Measurements from ENCODE around the gene ISOC2.

ISOC2 gene

GRCh38 chr19:55465460-55466240 is 4.2 kb upstream of the ISOC2 start:
- H3K9me3 ChIP-seq (ENCODE audit: insufficient read depth, low read length), result no peaks in the 10 kb centered on the region
- H3K4me2 ChIP-seq (ENCODE audit: low read depth, low read length, poor library complexity, severe bottlenecking), result no peak overlapping the region
- no peaks in the 10 kb centered on the region for H3K27me3 ChIP-seq (ENCODE audit: low read length)
- H3K9me2 ChIP-seq (replicated peaks; ENCODE audit: insufficient read depth, low read length), result no peaks in the 10 kb centered on the region
- no peak overlapping the region for H3K27ac ChIP-seq (ENCODE audit: low read depth, low read length)
- H3K4me3 ChIP-seq (ENCODE audit: insufficient read depth, low read length, poor library complexity, severe bottlenecking), result no peak overlapping the region
- H3K9ac ChIP-seq (ENCODE audit: low read length), result no peak overlapping the region
- peaks cover 2% of the 10 kb centered on the region; the same call in 1 of the 2 replicates for H3F3A ChIP-seq (ENCODE audit: insufficient read depth)
- TF ChIP-seq EZH2phosphoT487 (conservative IDR thresholded peaks at IDR 0.05; ENCODE audit: low read length), result no peak
- TF ChIP-seq, protein P1, sequence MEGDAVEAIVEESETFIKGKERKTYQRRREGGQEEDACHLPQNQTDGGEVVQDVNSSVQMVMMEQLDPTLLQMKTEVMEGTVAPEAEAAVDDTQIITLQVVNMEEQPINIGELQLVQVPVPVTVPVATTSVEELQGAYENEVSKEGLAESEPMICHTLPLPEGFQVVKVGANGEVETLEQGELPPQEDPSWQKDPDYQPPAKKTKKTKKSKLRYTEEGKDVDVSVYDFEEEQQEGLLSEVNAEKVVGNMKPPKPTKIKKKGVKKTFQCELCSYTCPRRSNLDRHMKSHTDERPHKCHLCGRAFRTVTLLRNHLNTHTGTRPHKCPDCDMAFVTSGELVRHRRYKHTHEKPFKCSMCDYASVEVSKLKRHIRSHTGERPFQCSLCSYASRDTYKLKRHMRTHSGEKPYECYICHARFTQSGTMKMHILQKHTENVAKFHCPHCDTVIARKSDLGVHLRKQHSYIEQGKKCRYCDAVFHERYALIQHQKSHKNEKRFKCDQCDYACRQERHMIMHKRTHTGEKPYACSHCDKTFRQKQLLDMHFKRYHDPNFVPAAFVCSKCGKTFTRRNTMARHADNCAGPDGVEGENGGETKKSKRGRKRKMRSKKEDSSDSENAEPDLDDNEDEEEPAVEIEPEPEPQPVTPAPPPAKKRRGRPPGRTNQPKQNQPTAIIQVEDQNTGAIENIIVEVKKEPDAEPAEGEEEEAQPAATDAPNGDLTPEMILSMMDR (IDR thresholded peaks at IDR 0.05; ENCODE audit: insufficient read depth, low read length, poor library complexity, severe bottlenecking), result no peak
- H3K36me3 ChIP-seq (ENCODE audit: low read length), result no peaks in the 10 kb centered on the region
- H3K79me2 ChIP-seq (ENCODE audit: insufficient read depth, low read length), result peaks cover 2% of the 10 kb centered on the region; the same call in 1 of the 2 replicates
- H2AFZ ChIP-seq (ENCODE audit: low read depth, low read length, severe bottlenecking), result no peak overlapping the region
- no peaks in the 10 kb centered on the region for H4K20me1 ChIP-seq (ENCODE audit: low read depth, low read length)

DNA sequence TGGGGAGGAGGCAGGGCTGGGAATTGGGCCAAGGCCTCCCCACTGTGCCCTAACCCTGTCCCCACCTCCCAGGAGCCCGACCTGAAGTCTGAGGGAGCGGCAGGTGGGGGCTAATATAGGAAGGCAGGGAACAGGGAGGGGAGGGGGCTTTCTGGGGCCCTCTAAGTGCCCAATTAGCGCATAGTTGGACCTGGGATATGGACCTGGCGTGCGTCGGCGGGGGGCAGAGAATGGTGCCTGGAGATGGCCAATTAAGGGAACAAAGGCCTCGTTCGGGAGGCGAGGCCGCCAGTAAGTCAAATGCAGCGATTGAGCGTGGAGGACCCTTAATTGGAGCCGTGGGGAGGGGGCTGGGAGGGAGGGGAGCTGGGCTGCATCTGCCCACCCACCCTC is 3.2 kb upstream of the ISOC2 start, which contains the start of gene C19orf85:
C19orf85 (minus strand) TSS at position 90 of the 393 bp plus-strand sequence. CDS start 197 bp downstream, outside the sequence.
- H3F3A ChIP-seq (ENCODE audit: insufficient read depth), result peaks cover 9% of the 10 kb centered on the region; the same call in 1 of the 2 replicates
- H3K4me3 ChIP-seq (ENCODE audit: insufficient read depth, low read length, poor library complexity, severe bottlenecking), result no peak within 1 kb of the TSS
- H3K9ac ChIP-seq (ENCODE audit: low read length), result no peak within 1 kb of the TSS
- no peak for TF ChIP-seq EZH2phosphoT487 (conservative IDR thresholded peaks at IDR 0.05; ENCODE audit: low read length)
- TF ChIP-seq, protein P1 (IDR thresholded peaks at IDR 0.05; ENCODE audit: insufficient read depth, low read length, poor library complexity, severe bottlenecking), result no peak
- no peak within 1 kb of the TSS for H2AFZ ChIP-seq (ENCODE audit: low read depth, low read length, severe bottlenecking)
- no peak within 1 kb of the TSS for H3K4me2 ChIP-seq (ENCODE audit: low read depth, low read length, poor library complexity, severe bottlenecking)
- no peaks in the 10 kb centered on the region for H3K36me3 ChIP-seq (ENCODE audit: low read length)
- H3K79me2 ChIP-seq (ENCODE audit: insufficient read depth, low read length), result peaks cover 9% of the 10 kb centered on the region; the same call in 1 of the 2 replicates
- H3K27me3 ChIP-seq (ENCODE audit: low read length), result no peaks in the 10 kb centered on the region
- H3K27ac ChIP-seq (ENCODE audit: low read depth, low read length), result no peak within 1 kb of the TSS
- no peaks in the 10 kb centered on the region for H3K9me3 ChIP-seq (ENCODE audit: insufficient read depth, low read length)
- no peaks in the 10 kb centered on the region for H4K20me1 ChIP-seq (ENCODE audit: low read depth, low read length)
- no peaks in the 10 kb centered on the region for H3K9me2 ChIP-seq (replicated peaks; ENCODE audit: insufficient read depth, low read length)

DNA sequence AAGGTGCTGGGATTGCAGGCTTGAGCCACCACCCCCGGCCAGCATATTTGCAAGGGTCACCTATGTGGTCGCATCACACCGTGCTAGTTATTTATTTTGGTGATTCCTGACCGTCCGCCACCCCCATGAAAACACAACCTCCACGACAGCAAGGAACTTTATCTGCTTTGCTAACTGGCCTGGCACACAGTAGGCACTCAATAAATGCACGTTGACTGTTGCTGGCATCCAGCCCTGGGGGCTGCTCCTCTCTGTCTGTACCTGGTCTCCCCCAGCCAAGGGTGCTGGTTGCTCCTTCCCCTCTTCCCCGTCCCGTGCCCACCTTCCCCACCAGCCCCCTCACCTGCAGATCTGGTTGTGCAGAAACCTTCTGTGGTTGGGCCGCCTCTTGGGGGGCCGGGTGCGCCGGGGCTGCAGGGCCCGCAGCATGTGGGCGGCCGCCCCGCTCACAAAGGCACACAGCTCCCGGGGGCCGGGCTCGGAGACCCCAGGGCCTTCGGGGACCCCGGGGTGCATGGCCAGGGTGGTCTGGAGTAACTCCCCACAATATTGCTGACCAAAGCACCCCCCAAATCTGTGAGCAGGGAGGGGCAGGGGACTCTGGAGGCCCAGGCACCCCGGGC is 2.7 kb upstream of the ISOC2 start:
- H3K27me3 ChIP-seq (ENCODE audit: low read length), result no peaks in the 10 kb centered on the region
- H3K36me3 ChIP-seq (ENCODE audit: low read length), result no peaks in the 10 kb centered on the region
- no peak overlapping the region for H3K4me2 ChIP-seq (ENCODE audit: low read depth, low read length, poor library complexity, severe bottlenecking)
- TF ChIP-seq, protein P1 (IDR thresholded peaks at IDR 0.05; ENCODE audit: insufficient read depth, low read length, poor library complexity, severe bottlenecking), result no peak
- no peak for TF ChIP-seq EZH2phosphoT487 (conservative IDR thresholded peaks at IDR 0.05; ENCODE audit: low read length)
- H4K20me1 ChIP-seq (ENCODE audit: low read depth, low read length), result no peaks in the 10 kb centered on the region
- no peak overlapping the region for H3K9ac ChIP-seq (ENCODE audit: low read length)
- H3K9me3 ChIP-seq (ENCODE audit: insufficient read depth, low read length), result no peaks in the 10 kb centered on the region
- peaks cover 9% of the 10 kb centered on the region; the same call in 1 of the 2 replicates for H3K79me2 ChIP-seq (ENCODE audit: insufficient read depth, low read length)
- peaks cover 9% of the 10 kb centered on the region; the same call in 1 of the 2 replicates for H3F3A ChIP-seq (ENCODE audit: insufficient read depth)
- H3K9me2 ChIP-seq (replicated peaks; ENCODE audit: insufficient read depth, low read length), result no peaks in the 10 kb centered on the region
- no peak overlapping the region for H2AFZ ChIP-seq (ENCODE audit: low read depth, low read length, severe bottlenecking)
- no peak overlapping the region for H3K4me3 ChIP-seq (ENCODE audit: insufficient read depth, low read length, poor library complexity, severe bottlenecking)
- H3K27ac ChIP-seq (ENCODE audit: low read depth, low read length), result no peak overlapping the region

Measured in SU-DHL-6 (cell line).